HFF-Myc (cell line): ENCODE measurements around the gene DFFB.

ENCODE experiments used
- DNase-seq: peaks from one replicate; pipeline ENCODE4 v3.0.0-alpha.2; 2011; ENCODE audit warnings: low read depth; ENCODE audit errors: extremely low read depth
- H3K4me3 ChIP-seq: replicated peaks from 2 replicates; pipeline ENCODE4 v1.5.1; 2011; ENCODE audit warnings: low read depth, mild to moderate bottlenecking, control low read depth, low read length
- TF ChIP-seq, protein P1 (sequence below): IDR thresholded peaks from 2 replicates; pipeline ENCODE4 v1.5.1; 2012; ENCODE audit warnings: mild to moderate bottlenecking, low read depth, low read length, control low read depth; ENCODE audit errors: missing control alignments

Gene DFFB

GRCh38 chr1:3886691-3887090, 29.4 kb downstream of the DFFB start:
- no peak for DNase-seq
- no peak overlapping the region for H3K4me3 ChIP-seq
- TF ChIP-seq, protein P1, sequence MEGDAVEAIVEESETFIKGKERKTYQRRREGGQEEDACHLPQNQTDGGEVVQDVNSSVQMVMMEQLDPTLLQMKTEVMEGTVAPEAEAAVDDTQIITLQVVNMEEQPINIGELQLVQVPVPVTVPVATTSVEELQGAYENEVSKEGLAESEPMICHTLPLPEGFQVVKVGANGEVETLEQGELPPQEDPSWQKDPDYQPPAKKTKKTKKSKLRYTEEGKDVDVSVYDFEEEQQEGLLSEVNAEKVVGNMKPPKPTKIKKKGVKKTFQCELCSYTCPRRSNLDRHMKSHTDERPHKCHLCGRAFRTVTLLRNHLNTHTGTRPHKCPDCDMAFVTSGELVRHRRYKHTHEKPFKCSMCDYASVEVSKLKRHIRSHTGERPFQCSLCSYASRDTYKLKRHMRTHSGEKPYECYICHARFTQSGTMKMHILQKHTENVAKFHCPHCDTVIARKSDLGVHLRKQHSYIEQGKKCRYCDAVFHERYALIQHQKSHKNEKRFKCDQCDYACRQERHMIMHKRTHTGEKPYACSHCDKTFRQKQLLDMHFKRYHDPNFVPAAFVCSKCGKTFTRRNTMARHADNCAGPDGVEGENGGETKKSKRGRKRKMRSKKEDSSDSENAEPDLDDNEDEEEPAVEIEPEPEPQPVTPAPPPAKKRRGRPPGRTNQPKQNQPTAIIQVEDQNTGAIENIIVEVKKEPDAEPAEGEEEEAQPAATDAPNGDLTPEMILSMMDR, result no peak

GRCh38 chr1:3888301-3888700, 31.0 kb downstream of the DFFB start:
- TF ChIP-seq, protein P1, result no peak
- no peak for DNase-seq
- no peak overlapping the region for H3K4me3 ChIP-seq

- TF ChIP-seq, protein P1, result no peak
- H3K4me3 ChIP-seq, result no peak overlapping the region
- DNase-seq, result no peak
Observed at GRCh38 chr1:3889936-3890335, 32.7 kb downstream of the DFFB start.

DNA sequence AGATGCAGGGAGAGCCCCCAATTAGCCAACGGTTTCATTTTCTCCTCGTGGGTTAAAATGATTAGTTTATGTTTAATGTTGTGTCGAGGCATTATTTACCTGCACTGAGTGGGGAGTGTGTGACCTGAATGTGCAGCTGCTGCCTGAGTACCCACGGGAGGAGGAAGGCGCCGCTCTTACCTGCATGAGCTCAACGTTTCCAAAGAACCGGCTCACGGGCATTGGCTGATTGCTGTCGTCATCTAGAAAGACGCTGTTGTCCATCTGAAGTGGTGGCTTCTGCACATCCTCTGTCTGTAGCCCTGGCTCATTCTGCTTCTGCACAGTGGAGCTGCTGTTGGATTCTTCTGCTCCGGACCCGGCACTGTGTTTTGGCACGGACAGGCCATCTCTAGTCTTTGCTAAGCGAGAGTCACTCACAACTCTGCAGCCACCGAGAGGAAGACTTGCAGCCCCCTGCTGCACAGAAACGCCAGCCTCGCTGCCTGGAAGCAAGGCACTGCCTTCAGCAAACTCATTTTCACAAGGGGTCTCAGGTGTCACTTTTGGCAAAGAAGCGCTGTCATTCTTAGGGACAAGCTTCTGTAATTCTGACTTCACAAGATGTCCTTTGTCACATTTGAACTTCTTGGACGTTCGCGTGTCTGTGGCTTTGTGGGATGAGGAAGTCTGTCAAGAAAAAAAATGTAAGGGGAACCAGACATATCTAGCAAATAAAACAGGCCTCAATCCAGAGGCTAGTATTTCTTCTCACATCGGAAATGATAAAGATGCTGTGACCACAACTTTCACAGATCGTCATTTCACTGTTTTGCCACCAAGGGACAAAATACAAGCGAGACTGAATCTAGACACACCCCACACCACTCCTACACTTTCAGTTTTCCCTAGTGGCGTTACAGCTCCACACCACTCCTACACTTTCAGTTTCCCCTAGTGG, 33.4 kb downstream of the DFFB start:
- no peak for DNase-seq

GRCh38 chr1:3891329-3891865, 34.1 kb downstream of the DFFB start:
- TF ChIP-seq, protein P1, result no peak
- no peak overlapping the region for H3K4me3 ChIP-seq
- DNase-seq, result no peak

More for the DNA sequence above, 33.4 kb downstream of the DFFB start:
- TF ChIP-seq, protein P1, result no peak
- no peak overlapping the region for H3K4me3 ChIP-seq

- DNase-seq, result no peak
- H3K4me3 ChIP-seq, result no peak overlapping the region
- TF ChIP-seq, protein P1, result no peak
Observed at GRCh38 chr1:3892748-3893147, 35.5 kb downstream of the DFFB start.
